Measurements from ENCODE around the gene ZNF579. TPM values are rescaled to one million over a fixed set of nuclear protein-coding genes. Genes with fewer than 3 reads are reported as not detected.

ZNF579 gene
- total and polyA plus RNA-seq, 2 donors (not counting 3 experiments of a cell fraction or from before 2014, with no cell fraction given): 11.6 to 15.7 TPM

GRCh38 chr19:55539090-55539984 is 41.3 kb downstream of the ZNF579 start:
- H3K4me3 ChIP-seq (replicated peaks in 1 of 3; ENCODE audit: insufficient read depth in 1 of 3, low read depth in 1 of 3, low read length in 3 of 3): no peak overlapping the region
- H3K4me1 ChIP-seq (ENCODE audit: control insufficient read depth, extremely low read depth, insufficient read depth, low read length): no peaks in the 10 kb centered on the region
- ChIA-PET CTCF (no interaction called here), POLR2A (no interaction called here)
- BruUV-seq (replicated peaks): no TSS peak
- DNase-seq (ENCODE audit: low read depth, low spot score) (no peak), FAIRE-seq (no peak)
- H3K9me1 ChIP-seq (replicated peaks; ENCODE audit: control insufficient read depth, extremely low read depth, insufficient read depth, low read length): no peaks in the 10 kb centered on the region
- no peak overlapping the region for H2AFZ ChIP-seq (ENCODE audit: low read depth, low read length)
- no peak for TF ChIP-seq JUN (IDR thresholded peaks at IDR 0.05; ENCODE audit: borderline replicate concordance, insufficient read depth, insufficient read length, low read depth)
- TF ChIP-seq POLR2A (IDR thresholded peaks at IDR 0.05; ENCODE audit: low read depth, low read length): no peak
- TF ChIP-seq EZH2 (IDR thresholded peaks at IDR 0.05; ENCODE audit: borderline replicate concordance, low read depth, low read length, severe bottlenecking): no peak
- TF ChIP-seq POLR2AphosphoS5 (IDR thresholded peaks at IDR 0.05; ENCODE audit: insufficient read depth, low read depth, low read length): no peak
- TF ChIP-seq FOS (IDR thresholded peaks at IDR 0.05; ENCODE audit: borderline replicate concordance, insufficient read depth, low read length): no peak
- TF ChIP-seq MAX (IDR thresholded peaks at IDR 0.05; ENCODE audit: insufficient read depth, insufficient read length): no peak
- H3K36me3 ChIP-seq (ENCODE audit: control insufficient read depth in 2 of 2, extremely low read depth in 1 of 2, insufficient read depth in 2 of 2, low read length in 2 of 2): no peaks in the 10 kb centered on the region
- dilution Hi-C loops (cut with MboI; ENCODE audit: extremely low pct_ligation_motif_present, low sequenced_read_pairs) (no loop called here), intact Hi-C loops (cut with micrococcal nuclease) (no loop called here)
- H3K79me2 ChIP-seq (ENCODE audit: control insufficient read depth, insufficient read depth, low read length): no peaks in the 10 kb centered on the region
- no peak overlapping the region for H3K27ac ChIP-seq (ENCODE audit: insufficient read depth, low read depth, low read length)
- no peak overlapping the region for H3K9ac ChIP-seq (replicated peaks; ENCODE audit: extremely low read depth, insufficient read depth, low read length)
- H3K27me3 ChIP-seq (ENCODE audit: control insufficient read depth in 2 of 2, insufficient read depth in 2 of 2, low read length in 2 of 2): no peaks in the 10 kb centered on the region
- no peak overlapping the region for H3K4me2 ChIP-seq (ENCODE audit: insufficient read depth, low read length)
- H3K9me3 ChIP-seq (replicated peaks; ENCODE audit: control insufficient read depth, insufficient read depth, low read length): no peaks in the 10 kb centered on the region
- no peaks in the 10 kb centered on the region for H4K20me1 ChIP-seq (replicated peaks; ENCODE audit: control insufficient read depth, extremely low read depth, insufficient read depth, low read length)

GRCh38 chr19:55538132-55538531 is 42.5 kb downstream of the ZNF579 start:
- CTCF ChIA-PET: interaction anchor here (0.6 kb wide), 1 partner anchor 25 kb away, joined by 4 read pairs; no protein-coding TSS in a partner anchor
- no peak overlapping the region for H3K9ac ChIP-seq (replicated peaks; ENCODE audit: extremely low read depth, insufficient read depth, low read length)
- H3K27ac ChIP-seq (ENCODE audit: insufficient read depth, low read depth, low read length): no peak overlapping the region
- DNase-seq (ENCODE audit: low read depth, low spot score) (no peak), FAIRE-seq (no peak)
- no peaks in the 10 kb centered on the region for H3K4me1 ChIP-seq (ENCODE audit: control insufficient read depth, extremely low read depth, insufficient read depth, low read length)
- H3K9me3 ChIP-seq (replicated peaks; ENCODE audit: control insufficient read depth, insufficient read depth, low read length): no peaks in the 10 kb centered on the region
- intact Hi-C loops (cut with micrococcal nuclease): no loop called here
- TF ChIP-seq MAX (IDR thresholded peaks at IDR 0.05; ENCODE audit: insufficient read depth, insufficient read length) (no peak), JUN (IDR thresholded peaks at IDR 0.05; ENCODE audit: borderline replicate concordance, insufficient read depth, insufficient read length, low read depth) (no peak), EZH2 (IDR thresholded peaks at IDR 0.05; ENCODE audit: borderline replicate concordance, low read depth, low read length, severe bottlenecking) (no peak), CTCF (IDR thresholded peaks at IDR 0.05; ENCODE audit: extremely low read depth in 1 of 2, insufficient read depth in 1 of 2, low read depth in 1 of 2, low read length in 2 of 2) (no peak), POLR2AphosphoS5 (IDR thresholded peaks at IDR 0.05; ENCODE audit: insufficient read depth, low read depth, low read length) (no peak), FOS (IDR thresholded peaks at IDR 0.05; ENCODE audit: borderline replicate concordance, insufficient read depth, low read length) (no peak), MYC (IDR thresholded peaks at IDR 0.05; ENCODE audit: low read depth, low read length) (no peak), GATA2 (IDR thresholded peaks at IDR 0.05; ENCODE audit: insufficient read depth, insufficient read length, low read depth, low read length) (no peak), POLR2A (IDR thresholded peaks at IDR 0.05; ENCODE audit: low read depth, low read length) (no peak)
- no peaks in the 10 kb centered on the region for H3K36me3 ChIP-seq (ENCODE audit: control insufficient read depth in 2 of 2, extremely low read depth in 1 of 2, insufficient read depth in 2 of 2, low read length in 2 of 2)
- H3K79me2 ChIP-seq (ENCODE audit: control insufficient read depth, insufficient read depth, low read length): no peaks in the 10 kb centered on the region
- no peaks in the 10 kb centered on the region for H3K27me3 ChIP-seq (ENCODE audit: control insufficient read depth in 2 of 2, insufficient read depth in 2 of 2, low read length in 2 of 2)
- POLR2A ChIA-PET: no interaction called here
- H3K4me2 ChIP-seq (ENCODE audit: insufficient read depth, low read length): no peak overlapping the region
- no TSS peak for BruUV-seq (replicated peaks)
- H4K20me1 ChIP-seq (replicated peaks; ENCODE audit: control insufficient read depth, extremely low read depth, insufficient read depth, low read length): no peaks in the 10 kb centered on the region
- H3K4me3 ChIP-seq (replicated peaks in 1 of 3; ENCODE audit: insufficient read depth in 1 of 3, low read depth in 1 of 3, low read length in 3 of 3): no peak overlapping the region
- H2AFZ ChIP-seq (ENCODE audit: low read depth, low read length): no peak overlapping the region
- H3K9me1 ChIP-seq (replicated peaks; ENCODE audit: control insufficient read depth, extremely low read depth, insufficient read depth, low read length): no peaks in the 10 kb centered on the region
- dilution Hi-C loops (cut with MboI; ENCODE audit: extremely low pct_ligation_motif_present, low sequenced_read_pairs): no loop called here
